A549 (cell line): ENCODE results near the gene RAPGEF4. TPM values are rescaled to one million over a fixed set of nuclear protein-coding genes. Genes with fewer than 3 reads are reported as not detected.

Source experiments
- ATAC-seq, 2 experiments: fragments of 200-7000 bp in 1 of 2; fragments of >200 bp in 1 of 2; cut with Nextera tagmentation in 1 of 2; cut with Tn5 transposase in 1 of 2; 3 replicates each; pipeline versions ENCODE4 v1.8.0 to v1.9.1; 2018 to 2020; ENCODE audit warnings: mild to moderate bottlenecking in 1 of 2, moderate library complexity in 1 of 2
- CTCF ChIA-PET: fragments of 300-600 bp; sonication (Branson Sonifier 250); formaldehyde crosslinking; extraction: SDS; loops from one replicate; lab custom pipeline; 2021; ENCODE audit warnings: antibody characterized with exemption, inconsistent platforms; lab: Yijun Ruan, JAX
- POLR2A ChIA-PET: fragments of 350-600 bp; formaldehyde crosslinking; extraction: SDS; loops from one replicate; lab custom pipeline; 2021; ENCODE audit warnings: antibody characterized with exemption, inconsistent platforms; lab: Yijun Ruan, JAX
- DNase-seq, 2 experiments: peaks; one replicate each; pipeline versions ENCODE4 v3.0.0 to v3.0.0-alpha.2; 2011 to 2016; ENCODE audit warnings: low read depth in 1 of 2, low spot score in 1 of 2
- FAIRE-seq: peaks from 2 replicates; lab custom pipeline; 2011; peaks lifted over from hg19 to GRCh38; lab: Jason Lieb, UNC
- H3K27ac ChIP-seq, 2 experiments: fragments of >200 bp; sonication (Bioruptor Twin); formaldehyde crosslinking; 3 replicates each; pipeline ENCODE4 v1.5.1; 2016 to 2017
- H3K4me1 ChIP-seq: fragments of >200 bp; sonication (Bioruptor Twin); formaldehyde crosslinking; 3 replicates; pipeline ENCODE4 v1.6.1; 2016
- H3K4me2 ChIP-seq: fragments of >200 bp; sonication (Bioruptor Twin); formaldehyde crosslinking; 3 replicates; pipeline ENCODE4 v1.6.1; 2016
- H3K4me3 ChIP-seq: fragments of >200 bp; sonication (Bioruptor Twin); formaldehyde crosslinking; 3 replicates; pipeline ENCODE4 v1.5.1; 2016
- H3K9me3 ChIP-seq: fragments of >200 bp; sonication (Bioruptor Twin); formaldehyde crosslinking; 3 replicates; pipeline ENCODE4 v1.6.1; 2016
- BHLHE40 ChIP-seq: IDR thresholded peaks from 2 replicates; pipeline ENCODE4 v1.6.1; 2012; ENCODE audit warnings: low read depth, low read length, inconsistent platforms
- CBX8 ChIP-seq: fragments of 200-600 bp; sonication (generic); IDR thresholded peaks from 2 replicates; pipeline ENCODE4 v1.6.1; 2016
- CTCF ChIP-seq: fragments of >200 bp; sonication (Bioruptor Twin); formaldehyde crosslinking; IDR thresholded peaks from 3 replicates; pipeline ENCODE4 v1.5.1; 2016
- ELK1 ChIP-seq: fragments of 150-350 bp; IDR thresholded peaks from 2 replicates; pipeline ENCODE4 v1.6.1; 2014; ENCODE audit warnings: low read depth, mild to moderate bottlenecking, low read length
- FOSL2 ChIP-seq, 2 experiments: fragments of 450-650 bp in 1 of 2; fragments of >200 bp in 1 of 2; sonication (Bioruptor Twin) in 1 of 2; formaldehyde crosslinking; IDR thresholded peaks; 2 replicates each; pipeline versions ENCODE4 v1.5.0 to v1.6.1; 2016 to 2020; ENCODE audit warnings: mild to moderate bottlenecking in 1 of 2, moderate library complexity in 1 of 2
- HOXA7 ChIP-seq: fragments of 250-450 bp; sonication (Bioruptor Pico); IDR thresholded peaks from 2 replicates; pipeline ENCODE4 v1.5.0; 2020; ENCODE audit warnings: mild to moderate bottlenecking, moderate library complexity
- HOXB13 ChIP-seq: fragments of 250-450 bp; sonication (Bioruptor Pico); IDR thresholded peaks from 2 replicates; pipeline ENCODE4 v1.5.0; 2020; ENCODE audit warnings: low read depth, mild to moderate bottlenecking, moderate library complexity
- HOXB5 ChIP-seq: fragments of 250-450 bp; sonication (Bioruptor Pico); IDR thresholded peaks from 2 replicates; pipeline ENCODE4 v1.5.0; 2020; ENCODE audit warnings: mild to moderate bottlenecking, moderate library complexity
- KDM5A ChIP-seq: fragments of 200-600 bp; sonication (generic); IDR thresholded peaks from 2 replicates; pipeline ENCODE4 v1.6.1; 2016; ENCODE audit warnings: antibody characterized with exemption, mild to moderate bottlenecking
- MAZ ChIP-seq: fragments of 150-350 bp; IDR thresholded peaks from 2 replicates; pipeline ENCODE4 v1.6.1; 2014; ENCODE audit warnings: antibody characterized with exemption, low read depth, low read length, borderline replicate concordance
- MYC ChIP-seq: IDR thresholded peaks from 2 replicates; pipeline ENCODE4 v1.6.1; 2012; ENCODE audit warnings: mild to moderate bottlenecking, inconsistent platforms, low read length, improper control_type of control experiment, borderline replicate concordance
- RAD21 ChIP-seq, 2 experiments: fragments of >200 bp in 1 of 2; sonication (Bioruptor Twin) in 1 of 2; formaldehyde crosslinking in 1 of 2; IDR thresholded peaks in 1 of 2; conservative IDR thresholded peaks in 1 of 2; 2 replicates in 1 of 2; 3 replicates in 1 of 2; pipeline ENCODE4 v1.6.1; 2012 to 2018; ENCODE audit warnings: inconsistent platforms in 1 of 2
- RARB ChIP-seq: fragments of 250-450 bp; sonication (Bioruptor Pico); IDR thresholded peaks from 2 replicates; pipeline ENCODE4 v1.8.0; 2021; ENCODE audit warnings: mild to moderate bottlenecking, moderate library complexity
- RCOR1 ChIP-seq: fragments of 150-350 bp; IDR thresholded peaks from 2 replicates; pipeline ENCODE4 v1.6.1; 2014; ENCODE audit warnings: antibody characterized with exemption, low read length, low read depth
- RNF2 ChIP-seq: fragments of 200-600 bp; sonication (generic); IDR thresholded peaks from 2 replicates; pipeline ENCODE4 v1.6.1; 2016; ENCODE audit warnings: low read depth, mild to moderate bottlenecking, antibody characterized with exemption, moderate library complexity, borderline replicate concordance
- USF2 ChIP-seq: fragments of 450-650 bp; IDR thresholded peaks from 2 replicates; pipeline ENCODE4 v1.6.1; 2014; ENCODE audit warnings: antibody characterized with exemption
- WGBS: methylation state at CpG from one replicate; pipeline ENCODE4 v1.1.6; 2017; ENCODE audit errors: missing lambda C conversion rate; 5-methylcytosine and 5-hydroxymethylcytosine counted together
- polyA plus RNA-seq, 4 experiments: library from polyadenylated mRNA; depleted of rRNA in 3 of 4; stranded (reverse); fragments of >200 nt; fragmentation: RNase III in 1 of 4; extraction: RNeasy Plus Mini Kit Qiagen cat#74134 plus additional on column Dnase treatment in 1 of 4; gene quantifications; 2 replicates in 3 of 4; 3 replicates in 1 of 4; pipeline ENCODE4 v1.2.3, GENCODE V29; 2011 to 2017

RAPGEF4 gene
- polyA plus RNA-seq, 2 of the 4 experiments (the other 2 are of a cell fraction): 0.18 to 1.1 TPM

- FAIRE-seq (no peak), DNase-seq (no peak), ATAC-seq (no peak)
- Histone ChIP-seq H3K9me3 (no peaks in the 10 kb centered on the region), H3K4me3 (no peak overlapping the region), H3K27ac (no peak overlapping the region), H3K4me1 (no peaks in the 10 kb centered on the region), H3K4me2 (no peak overlapping the region)
- TF ChIP-seq RARB (CRISPR knock-in tag) (no peak), ELK1 (no peak), MYC (no peak), RNF2 (no peak), USF2 (no peak), HOXA7 (CRISPR knock-in tag) (no peak)
- WGBS: 88% methylated on average over 1 of the region's 1 CpG
- ChIA-PET CTCF (interaction anchor here (1.1 to 2.2 kb wide), 5 partner anchors 8 to 128 kb away, joined by 3 to 7 read pairs (median 4); no protein-coding TSS in a partner anchor), POLR2A (no interaction called here)
Measured at GRCh38 chr2:172843266-172843582, 107.6 kb downstream of the RAPGEF4 start.

GRCh38 chr2:172843902-172844715 is 108.5 kb downstream of the RAPGEF4 start:
- TF ChIP-seq ELK1: no peak
- no peak for TF ChIP-seq KDM5A
- TF ChIP-seq CTCF: no peak
- TF ChIP-seq RCOR1: no peak
- TF ChIP-seq RAD21 (conservative IDR thresholded peaks at IDR 0.05 in 1 of 2, IDR thresholded peaks at IDR 0.05 in 1 of 2): no peak
- no peak for TF ChIP-seq HOXB5 (CRISPR knock-in tag)
- no peak for TF ChIP-seq MAZ
- TF ChIP-seq, all 56 proteins: peak for 0
- no peak overlapping the region for H3K27ac ChIP-seq
- 45% methylated on average over 6 of the region's 6 CpGs for WGBS
- DNase-seq: no peak
- no peak for FAIRE-seq
- H3K4me3 ChIP-seq: no peak overlapping the region
- H3K4me2 ChIP-seq: no peak overlapping the region
- POLR2A ChIA-PET: no interaction called here
- H3K4me1 ChIP-seq: no peaks in the 10 kb centered on the region
- no peaks in the 10 kb centered on the region for H3K9me3 ChIP-seq
- ATAC-seq: no peak
- CTCF ChIA-PET: interaction anchor here (1.4 to 2.2 kb wide), 3 partner anchors 9 to 87 kb away, joined by 3 to 7 read pairs (median 4); no protein-coding TSS in a partner anchor

- ATAC-seq (no peak), FAIRE-seq (no peak), DNase-seq (no peak)
- 70% methylated on average over 2 of the region's 2 CpGs for WGBS
- no peak overlapping the region for H3K4me3 ChIP-seq
- H3K4me2 ChIP-seq: no peak overlapping the region
- H3K9me3 ChIP-seq: no peaks in the 10 kb centered on the region
- POLR2A ChIA-PET: no interaction called here
- no peaks in the 10 kb centered on the region for H3K4me1 ChIP-seq
- TF ChIP-seq BHLHE40 (no peak), MYC (no peak), CBX8 (no peak), FOSL2 (IDR thresholded peaks at IDR 0.05) (no peak), FOSL2 (CRISPR knock-in tag; IDR thresholded peaks at IDR 0.05) (no peak), RAD21 (conservative IDR thresholded peaks at IDR 0.05 in 1 of 2, IDR thresholded peaks at IDR 0.05 in 1 of 2) (no peak), HOXB13 (CRISPR knock-in tag) (no peak), KDM5A (no peak), MAZ (no peak)
- CTCF ChIA-PET: no interaction called here
- no peak overlapping the region for H3K27ac ChIP-seq
Measured at GRCh38 chr2:172845028-172845630, 109.5 kb downstream of the RAPGEF4 start.
